ENCODE data around the gene MRPS7. TPM values are rescaled to one million over a fixed set of nuclear protein-coding genes. Genes with fewer than 3 reads are reported as not detected.

MRPS7 gene
- total RNA-seq, 1 experiment from 2014 or later: 51.3 TPM

DNA sequence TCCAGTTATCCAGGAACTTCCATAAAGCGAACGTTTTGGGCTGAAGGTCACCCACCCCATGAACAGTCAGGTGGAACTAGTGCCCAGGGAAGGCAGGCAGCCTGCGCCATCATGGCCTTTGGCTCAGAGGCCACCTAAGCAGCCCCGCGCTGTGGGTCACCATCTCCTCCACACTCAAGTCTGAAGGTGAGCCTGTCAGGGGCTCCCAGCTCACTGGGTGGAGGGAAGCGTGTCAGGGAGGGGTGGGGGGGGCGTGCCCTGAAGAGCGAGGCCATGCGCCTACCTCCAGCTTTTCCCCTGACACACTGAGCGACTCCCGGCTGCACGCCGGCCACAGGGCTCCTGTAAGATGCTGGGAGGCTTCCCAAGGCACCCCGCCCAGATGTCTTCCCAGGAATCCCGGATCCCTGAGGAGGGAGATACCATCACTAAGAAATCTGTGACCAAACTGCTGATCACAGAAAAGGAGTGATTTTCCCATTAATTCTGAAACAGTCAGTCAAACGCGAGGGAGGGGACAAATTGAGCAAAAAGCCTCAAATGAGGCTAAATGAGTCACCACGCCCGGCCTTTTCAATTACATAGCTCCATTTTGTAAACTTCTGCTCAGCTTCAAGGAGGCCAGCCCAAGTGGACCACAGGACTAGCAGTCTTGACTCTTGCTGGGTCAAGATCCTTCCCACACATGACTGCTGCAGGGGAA lies 54.0 kb downstream of the MRPS7 start:
- POLR2A ChIA-PET (ENCODE audit: unreplicated experiment): no interaction called here

More for the DNA sequence above, 54.0 kb downstream of the MRPS7 start:
- no peak overlapping the region for H3K4me2 ChIP-seq
- peaks cover 5% of the 10 kb centered on the region; the same call in 1 of the 2 replicates for H3F3A ChIP-seq (ENCODE audit: insufficient read depth, low read depth)
- no peak for TF ChIP-seq EZH2 (IDR thresholded peaks at IDR 0.05; ENCODE audit: low read depth)
- no peak for TF ChIP-seq CTCF (conservative IDR thresholded peaks at IDR 0.05)
- H3K9me2 ChIP-seq (ENCODE audit: insufficient read depth): no peaks in the 10 kb centered on the region
- H3K36me3 ChIP-seq (ENCODE audit: low read depth): no peaks in the 10 kb centered on the region
- no peaks in the 10 kb centered on the region for H3K27me3 ChIP-seq (ENCODE audit: insufficient read depth, low read depth)
- no peak overlapping the region for H3K27ac ChIP-seq
- no peaks in the 10 kb centered on the region for H3K79me2 ChIP-seq (ENCODE audit: low read depth)
- no peak for DNase-seq
- H4K20me1 ChIP-seq (ENCODE audit: insufficient read depth): no peaks in the 10 kb centered on the region
- H3K9me3 ChIP-seq (ENCODE audit: insufficient read depth, low read depth): no peaks in the 10 kb centered on the region
- H2AFZ ChIP-seq: no peak overlapping the region
- no peak overlapping the region for H3K4me3 ChIP-seq
- no TSS peak for BruUV-seq (replicated peaks)
- intact Hi-C loops (cut with micrococcal nuclease; ENCODE audit: unreplicated experiment): no loop called here
- H3K4me1 ChIP-seq (replicated peaks; ENCODE audit: insufficient read depth): no peaks in the 10 kb centered on the region
- CTCF ChIA-PET: interaction anchor here (0.7 kb wide), 1 partner anchor 347 kb away, joined by 5 read pairs; no protein-coding TSS in a partner anchor

Other genes starting within 250 kb of the MRPS7 start
- gene MRPL58, start 249.2 kb upstream of the MRPS7 start, total RNA-seq (2021): 42.8 and 48.4 TPM in 2 replicates
- 306 and 336 TPM in 2 replicates for gene ATP5PD, start 214.9 kb upstream of the MRPS7 start, total RNA-seq (2021)
- 18.4 and 18.6 TPM in 2 replicates for gene KCTD2, start 214.7 kb upstream of the MRPS7 start, total RNA-seq (2021)
- 70.2 and 88.5 TPM in 2 replicates for gene SLC16A5, start 173.9 kb upstream of the MRPS7 start, total RNA-seq (2021)
- gene ARMC7, start 151.9 kb upstream of the MRPS7 start, total RNA-seq (2021): 19.2 and 20.5 TPM in 2 replicates
- gene NT5C, start 130.1 kb upstream of the MRPS7 start, total RNA-seq (2021): 38.6 and 52.3 TPM in 2 replicates
- 250 and 277 TPM in 2 replicates for gene JPT1, start 107.4 kb upstream of the MRPS7 start, total RNA-seq (2021)
- gene SUMO2, start 78.9 kb upstream of the MRPS7 start, total RNA-seq (2021): 425 and 486 TPM in 2 replicates
- gene NUP85, start 56.2 kb upstream of the MRPS7 start, total RNA-seq (2021): 64.2 and 73.1 TPM in 2 replicates
- gene GGA3, start 273 bp upstream of the MRPS7 start, total RNA-seq (2021): 34.8 and 37.5 TPM in 2 replicates
- gene MIF4GD, start 9.4 kb downstream of the MRPS7 start, total RNA-seq (2021): 23.4 and 35.4 TPM in 2 replicates
- gene SLC25A19, start 27.6 kb downstream of the MRPS7 start, total RNA-seq (2021): 18.7 and 19.4 TPM in 2 replicates
- 75.3 and 81.3 TPM in 2 replicates for gene GRB2, start 143.8 kb downstream of the MRPS7 start, total RNA-seq (2021)
- gene TMEM94, start 194.8 kb downstream of the MRPS7 start, total RNA-seq (2021): 78.9 and 95.7 TPM in 2 replicates